Measurements from ENCODE around the gene GTPBP6.
"Not testable (repeated sequence)": the region's sequence is repeated elsewhere in the genome, so short reads cannot be mapped to it uniquely, and the experiment has no call there.

The GTPBP6 gene

GRCh38 chrX:262381-262909, 56.2 kb downstream of the GTPBP6 start:
- DNase-seq = no peak

- DNase-seq = no peak
These were observed 56.7 kb downstream of the GTPBP6 start for GRCh38 chrX:261919-262352.

- DNase-seq = no peak
These were observed 57.3 kb downstream of the GTPBP6 start for GRCh38 chrX:261167-261918.

- no peak for DNase-seq
These were observed 58.8 kb downstream of the GTPBP6 start for GRCh38 chrX:259692-260355.

GRCh38 chrX:258291-259040, 60.1 kb downstream of the GTPBP6 start:
- no peak for DNase-seq

- no peak for DNase-seq
These were observed 60.8 kb downstream of the GTPBP6 start for GRCh38 chrX:257681-258289.

- DNase-seq = not testable (repeated sequence)
These were observed 61.5 kb downstream of the GTPBP6 start for GRCh38 chrX:257054-257453.

- no peak for DNase-seq
These were observed 62.7 kb downstream of the GTPBP6 start for GRCh38 chrX:255923-256331.

Data from DMS 273 treated with DMSO at 0.1 percent for 48 hours (cell line).